PC-9 (cell line): Measurements from ENCODE around the gene SLC16A2. TPM values are rescaled to one million over a fixed set of nuclear protein-coding genes. Genes with fewer than 3 reads are reported as not detected.
A peak's percentile ranks its signal among the peaks of the same experiment; 100 is the strongest.

Experiments used
- BruUV-seq: library from RNA; stranded (reverse); fragments of 400-500 nt; replicated peaks from 2 replicates; lab custom pipeline; 2021; lab: Mats Ljungman, UMichigan
- CTCF ChIA-PET: fragments of 300-600 bp; sonication (Branson Sonifier 250); formaldehyde crosslinking; loops from one replicate; lab custom pipeline; 2022; ENCODE audit warnings: antibody characterized with exemption; lab: Charles Lee
- POLR2A ChIA-PET: fragments of 300-600 bp; sonication (Branson Sonifier 250); formaldehyde crosslinking; loops from one replicate; lab custom pipeline; 2022; ENCODE audit warnings: antibody characterized with exemption; ENCODE audit not compliant: unreplicated experiment; lab: Charles Lee
- DNase-seq, 2 experiments: peaks; one replicate each; pipeline versions ENCODE4 v3.0.0 to v3.0.0-alpha.2; 2015 to 2022; ENCODE audit warnings: mixed read lengths in 1 of 2
- H2AFZ ChIP-seq: fragments of 200-600 bp; sonication (generic); 2 replicates; pipeline ENCODE4 v1.8.1; 2017; ENCODE audit warnings: antibody characterized with exemption
- H3F3A ChIP-seq: fragments of 200-600 bp; sonication (generic); 2 replicates; pipeline ENCODE4 v1.8.1; 2017; ENCODE audit warnings: antibody characterized with exemption, mild to moderate bottlenecking, low read depth; ENCODE audit not compliant: insufficient read depth
- H3K27ac ChIP-seq: fragments of 200-600 bp; sonication (generic); 2 replicates; pipeline ENCODE4 v1.6.1; 2016; ENCODE audit warnings: mixed run types
- H3K27me3 ChIP-seq: fragments of 200-600 bp; sonication (generic); 2 replicates; pipeline ENCODE4 v1.6.1; 2016; ENCODE audit warnings: low read depth, mixed run types; ENCODE audit not compliant: insufficient read depth
- H3K36me3 ChIP-seq: fragments of 200-600 bp; sonication (generic); 2 replicates; pipeline ENCODE4 v1.6.1; 2016; ENCODE audit warnings: low read depth, mixed run types
- H3K4me1 ChIP-seq: fragments of 200-600 bp; sonication (generic); replicated peaks from 2 replicates; pipeline ENCODE4 v1.6.1; 2016; ENCODE audit warnings: mixed run types; ENCODE audit not compliant: insufficient read depth
- H3K4me2 ChIP-seq: fragments of 200-600 bp; sonication (generic); 2 replicates; pipeline ENCODE4 v1.6.1; 2017; ENCODE audit warnings: mixed run types
- H3K4me3 ChIP-seq: fragments of 200-600 bp; sonication (generic); 2 replicates; pipeline ENCODE4 v1.6.1; 2016; ENCODE audit warnings: mixed run types
- H3K79me2 ChIP-seq: fragments of 200-600 bp; sonication (generic); 2 replicates; pipeline ENCODE4 v1.6.1; 2017; ENCODE audit warnings: low read depth, mixed run types
- H3K9me2 ChIP-seq: fragments of 200-600 bp; sonication (generic); 2 replicates; pipeline ENCODE4 v1.8.1; 2017; ENCODE audit warnings: mild to moderate bottlenecking; ENCODE audit not compliant: insufficient read depth
- H3K9me3 ChIP-seq: fragments of 200-600 bp; sonication (generic); 2 replicates; pipeline ENCODE4 v1.8.1; 2016; ENCODE audit warnings: low read depth; ENCODE audit not compliant: insufficient read depth
- H4K20me1 ChIP-seq: fragments of 200-600 bp; sonication (generic); 2 replicates; pipeline ENCODE4 v1.8.1; 2017; ENCODE audit not compliant: insufficient read depth
- EZH2 ChIP-seq: fragments of 200-600 bp; sonication (generic); IDR thresholded peaks from 2 replicates; pipeline ENCODE4 v1.8.0; 2017; ENCODE audit warnings: antibody characterized with exemption, low read depth
- intact Hi-C: fragments of 100-400 bp; cut with micrococcal nuclease; formaldehyde crosslinking; loops from one replicate; pipeline ENCODE4 v1.10.0; 2022; ENCODE audit not compliant: unreplicated experiment
- total RNA-seq: library from RNA; stranded (reverse); gene quantifications from 2 replicates; pipeline ENCODE4 v1.2.3, GENCODE V29; 2021
- TF ChIP-seq, protein P1 (sequence below): fragments of 200-600 bp; sonication (generic); conservative IDR thresholded peaks from 2 replicates; pipeline ENCODE4 v1.6.1; 2017; ENCODE audit warnings: mixed run types, antibody characterized with exemption, mild to moderate bottlenecking, moderate library complexity

SLC16A2 gene
- total RNA-seq, 1 experiment from 2014 or later, result not detected

DNA sequence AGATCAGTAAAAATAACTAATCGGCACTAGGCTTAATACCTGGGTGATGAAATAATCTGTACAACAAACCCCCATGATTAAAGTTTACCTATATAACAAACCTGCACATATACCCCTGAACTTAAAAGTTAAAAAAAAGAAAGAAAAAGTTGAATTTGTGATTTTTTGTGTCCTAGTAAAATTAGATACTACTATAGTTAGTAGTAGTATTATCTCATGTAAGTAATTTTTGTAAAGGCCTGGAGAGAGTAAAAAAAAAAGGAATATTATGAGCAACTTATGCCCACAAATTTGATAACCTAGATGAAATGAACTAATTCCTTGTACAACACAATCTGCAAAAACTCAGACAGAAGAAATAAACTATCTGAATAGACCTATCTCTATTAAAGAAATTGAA is 25.7 kb upstream of the SLC16A2 start:
- Histone ChIP-seq H3K36me3 (no peaks in the 10 kb centered on the region), H3K27me3 (no peaks in the 10 kb centered on the region), H3F3A (no peaks in the 10 kb centered on the region), H3K4me1 (no peaks in the 10 kb centered on the region), H3K79me2 (no peaks in the 10 kb centered on the region), H3K9me3 (no peaks in the 10 kb centered on the region), H2AFZ (no peak overlapping the region), H3K4me3 (no peak overlapping the region), H3K4me2 (no peak overlapping the region), H3K27ac (no peak overlapping the region), H4K20me1 (no peaks in the 10 kb centered on the region), H3K9me2 (no peaks in the 10 kb centered on the region)
- TF ChIP-seq, protein P1, sequence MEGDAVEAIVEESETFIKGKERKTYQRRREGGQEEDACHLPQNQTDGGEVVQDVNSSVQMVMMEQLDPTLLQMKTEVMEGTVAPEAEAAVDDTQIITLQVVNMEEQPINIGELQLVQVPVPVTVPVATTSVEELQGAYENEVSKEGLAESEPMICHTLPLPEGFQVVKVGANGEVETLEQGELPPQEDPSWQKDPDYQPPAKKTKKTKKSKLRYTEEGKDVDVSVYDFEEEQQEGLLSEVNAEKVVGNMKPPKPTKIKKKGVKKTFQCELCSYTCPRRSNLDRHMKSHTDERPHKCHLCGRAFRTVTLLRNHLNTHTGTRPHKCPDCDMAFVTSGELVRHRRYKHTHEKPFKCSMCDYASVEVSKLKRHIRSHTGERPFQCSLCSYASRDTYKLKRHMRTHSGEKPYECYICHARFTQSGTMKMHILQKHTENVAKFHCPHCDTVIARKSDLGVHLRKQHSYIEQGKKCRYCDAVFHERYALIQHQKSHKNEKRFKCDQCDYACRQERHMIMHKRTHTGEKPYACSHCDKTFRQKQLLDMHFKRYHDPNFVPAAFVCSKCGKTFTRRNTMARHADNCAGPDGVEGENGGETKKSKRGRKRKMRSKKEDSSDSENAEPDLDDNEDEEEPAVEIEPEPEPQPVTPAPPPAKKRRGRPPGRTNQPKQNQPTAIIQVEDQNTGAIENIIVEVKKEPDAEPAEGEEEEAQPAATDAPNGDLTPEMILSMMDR, result no peak
- TF ChIP-seq EZH2, result no peak
- intact Hi-C loops, result no loop called here
- ChIA-PET POLR2A (no interaction called here), CTCF (no interaction called here)
- DNase-seq, result no peak
- BruUV-seq, result no TSS peak

DNA sequence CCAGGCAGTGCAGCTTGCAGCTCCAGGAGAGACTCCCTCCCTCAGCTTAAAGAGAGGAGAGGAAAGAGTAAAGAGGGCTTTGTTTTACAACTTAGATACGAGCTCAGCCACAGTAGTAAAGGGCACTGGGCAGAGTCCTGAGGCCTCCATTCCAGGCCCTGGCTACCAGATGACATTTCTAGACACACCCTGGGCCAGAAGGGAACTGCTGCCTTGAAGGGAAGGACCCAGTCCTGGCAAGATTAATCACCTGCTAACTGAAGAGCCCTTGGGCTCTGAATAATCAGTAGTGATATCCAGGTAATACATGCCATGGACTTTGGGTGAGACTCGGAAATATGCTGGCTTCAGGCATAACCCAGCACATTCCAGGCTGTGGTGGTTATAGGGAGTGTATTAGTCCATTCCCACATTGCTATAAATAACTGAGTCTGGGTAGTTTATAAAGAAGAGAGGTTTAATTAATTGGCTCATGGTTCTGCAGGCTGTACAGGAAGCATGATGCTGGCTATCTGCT is 15.3 kb upstream of the SLC16A2 start:
- Histone ChIP-seq H3K4me1 (no peaks in the 10 kb centered on the region), H3K9me3 (no peaks in the 10 kb centered on the region), H4K20me1 (no peaks in the 10 kb centered on the region), H3K4me3 (no peak overlapping the region), H3K79me2 (no peaks in the 10 kb centered on the region), H3K27me3 (no peaks in the 10 kb centered on the region), H3K27ac (no peak overlapping the region), H3F3A (no peaks in the 10 kb centered on the region), H3K9me2 (no peaks in the 10 kb centered on the region), H3K4me2 (no peak overlapping the region), H3K36me3 (no peaks in the 10 kb centered on the region), H2AFZ (no peak overlapping the region)
- intact Hi-C loops, result no loop called here
- DNase-seq, result peak in 1 of 2 experiments; percentile 35
- ChIA-PET CTCF (no interaction called here), POLR2A (no interaction called here)
- no TSS peak for BruUV-seq
- no peak for TF ChIP-seq EZH2
- TF ChIP-seq, protein P1, result no peak

DNA sequence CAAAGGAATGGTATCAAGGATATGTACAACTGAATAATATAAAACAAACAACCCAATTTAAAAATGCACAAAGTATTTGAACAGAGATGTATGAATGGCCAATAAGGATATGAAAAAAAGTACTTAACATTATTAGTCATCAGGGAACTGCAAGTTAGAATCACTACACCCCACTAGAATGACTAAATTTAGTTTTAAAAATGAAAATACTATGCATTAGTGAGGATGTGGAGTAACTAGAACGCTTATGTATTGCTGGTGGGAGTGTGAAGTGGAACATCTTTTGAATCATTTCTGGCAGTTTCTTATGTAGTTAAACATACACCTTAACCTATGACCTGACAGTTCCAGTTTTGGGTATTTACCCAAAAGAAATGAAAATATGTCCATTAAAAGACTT is 13.0 kb upstream of the SLC16A2 start:
- CTCF ChIA-PET, result no interaction called here
- no peaks in the 10 kb centered on the region for H3K9me2 ChIP-seq
- no peaks in the 10 kb centered on the region for H3F3A ChIP-seq
- DNase-seq, result no peak
- H3K36me3 ChIP-seq, result no peaks in the 10 kb centered on the region
- H2AFZ ChIP-seq, result no peak overlapping the region
- TF ChIP-seq EZH2, result no peak
- TF ChIP-seq, protein P1, result no peak
- POLR2A ChIA-PET, result no interaction called here
- no peaks in the 10 kb centered on the region for H3K9me3 ChIP-seq
- H3K27me3 ChIP-seq, result no peaks in the 10 kb centered on the region
- no peak overlapping the region for H3K4me2 ChIP-seq
- no TSS peak for BruUV-seq
- no peak overlapping the region for H3K4me3 ChIP-seq
- H4K20me1 ChIP-seq, result no peaks in the 10 kb centered on the region
- no peak overlapping the region for H3K27ac ChIP-seq
- no peaks in the 10 kb centered on the region for H3K79me2 ChIP-seq
- intact Hi-C loops, result no loop called here
- no peaks in the 10 kb centered on the region for H3K4me1 ChIP-seq
